Progenitor cell of endocrine pancreas (in vitro differentiated cells): ENCODE results near the gene SLC39A11. TPM values are rescaled to one million over a fixed set of nuclear protein-coding genes. Genes with fewer than 3 reads are reported as not detected.
A peak's percentile ranks its signal among the peaks of the same experiment; 100 is the strongest.

Experiments
- DNase-seq: peaks from one replicate; pipeline ENCODE4 v3.0.0; 2021; ENCODE audit warnings: low spot score; ENCODE audit not compliant: unreplicated experiment
- H3K27ac Mint-ChIP-seq: 2 replicates; pipeline ENCODE4 v1.8.0; 2021; ENCODE audit warnings: mild to moderate bottlenecking, moderate library complexity, mixed read lengths
- H3K27me3 Mint-ChIP-seq: 2 replicates; pipeline ENCODE4 v1.8.0; 2021; ENCODE audit warnings: mixed read lengths
- H3K36me3 Mint-ChIP-seq: 2 replicates; pipeline ENCODE4 v1.8.0; 2022; ENCODE audit warnings: mixed read lengths; ENCODE audit not compliant: insufficient read depth
- H3K4me1 Mint-ChIP-seq: 2 replicates; pipeline ENCODE4 v1.8.0; 2021; ENCODE audit warnings: low read depth, mixed read lengths
- H3K4me3 Mint-ChIP-seq: 2 replicates; pipeline ENCODE4 v1.8.0; 2021; ENCODE audit warnings: low read depth, mild to moderate bottlenecking, moderate library complexity, mixed read lengths
- H3K9me3 Mint-ChIP-seq: 2 replicates; pipeline ENCODE4 v1.8.0; 2021; ENCODE audit warnings: low read depth, mixed read lengths
- total RNA-seq: library from RNA; stranded (reverse); gene quantifications from 2 replicates; pipeline ENCODE4 v1.2.1, GENCODE V29; 2021
- TF ChIP-seq, protein P1 (sequence below): fragments of 200-600 bp; sonication (generic); IDR thresholded peaks from one replicate; pipeline ENCODE4 v1.5.0; 2021; ENCODE audit warnings: antibody characterized with exemption, mild to moderate bottlenecking; ENCODE audit not compliant: unreplicated experiment

SLC39A11 gene
- total RNA-seq, 1 donor from 2014 or later = 20.5 TPM

DNA sequence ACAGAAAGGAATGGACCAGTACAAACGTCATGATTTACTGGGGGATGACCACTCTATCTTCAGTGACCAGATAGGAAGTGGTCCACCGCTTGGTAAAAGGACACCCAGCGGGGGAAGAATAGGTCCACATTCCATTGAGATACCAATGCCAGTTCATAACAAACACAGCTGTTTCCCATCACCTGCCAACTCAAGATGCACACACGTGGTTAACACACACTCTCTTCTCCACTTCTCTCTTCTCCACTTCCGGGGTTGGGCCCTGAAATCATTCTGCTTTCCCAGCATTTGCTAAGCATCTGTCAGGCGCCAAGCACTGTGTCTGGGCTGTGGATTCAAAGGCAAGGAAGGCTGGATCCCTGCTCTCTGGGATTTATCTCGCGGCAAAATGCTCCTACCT, 175.5 kb downstream of the SLC39A11 start:
- TF ChIP-seq, protein P1, sequence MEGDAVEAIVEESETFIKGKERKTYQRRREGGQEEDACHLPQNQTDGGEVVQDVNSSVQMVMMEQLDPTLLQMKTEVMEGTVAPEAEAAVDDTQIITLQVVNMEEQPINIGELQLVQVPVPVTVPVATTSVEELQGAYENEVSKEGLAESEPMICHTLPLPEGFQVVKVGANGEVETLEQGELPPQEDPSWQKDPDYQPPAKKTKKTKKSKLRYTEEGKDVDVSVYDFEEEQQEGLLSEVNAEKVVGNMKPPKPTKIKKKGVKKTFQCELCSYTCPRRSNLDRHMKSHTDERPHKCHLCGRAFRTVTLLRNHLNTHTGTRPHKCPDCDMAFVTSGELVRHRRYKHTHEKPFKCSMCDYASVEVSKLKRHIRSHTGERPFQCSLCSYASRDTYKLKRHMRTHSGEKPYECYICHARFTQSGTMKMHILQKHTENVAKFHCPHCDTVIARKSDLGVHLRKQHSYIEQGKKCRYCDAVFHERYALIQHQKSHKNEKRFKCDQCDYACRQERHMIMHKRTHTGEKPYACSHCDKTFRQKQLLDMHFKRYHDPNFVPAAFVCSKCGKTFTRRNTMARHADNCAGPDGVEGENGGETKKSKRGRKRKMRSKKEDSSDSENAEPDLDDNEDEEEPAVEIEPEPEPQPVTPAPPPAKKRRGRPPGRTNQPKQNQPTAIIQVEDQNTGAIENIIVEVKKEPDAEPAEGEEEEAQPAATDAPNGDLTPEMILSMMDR = no peak
- H3K4me3 Mint-ChIP-seq = no peak overlapping the region
- no peak overlapping the region for H3K27ac Mint-ChIP-seq
- DNase-seq = no peak
- peaks cover 2% of the 10 kb centered on the region for H3K36me3 Mint-ChIP-seq
- H3K4me1 Mint-ChIP-seq = no peaks in the 10 kb centered on the region
- H3K27me3 Mint-ChIP-seq = peaks cover 48% of the 10 kb centered on the region
- peaks cover 3% of the 10 kb centered on the region for H3K9me3 Mint-ChIP-seq

DNA sequence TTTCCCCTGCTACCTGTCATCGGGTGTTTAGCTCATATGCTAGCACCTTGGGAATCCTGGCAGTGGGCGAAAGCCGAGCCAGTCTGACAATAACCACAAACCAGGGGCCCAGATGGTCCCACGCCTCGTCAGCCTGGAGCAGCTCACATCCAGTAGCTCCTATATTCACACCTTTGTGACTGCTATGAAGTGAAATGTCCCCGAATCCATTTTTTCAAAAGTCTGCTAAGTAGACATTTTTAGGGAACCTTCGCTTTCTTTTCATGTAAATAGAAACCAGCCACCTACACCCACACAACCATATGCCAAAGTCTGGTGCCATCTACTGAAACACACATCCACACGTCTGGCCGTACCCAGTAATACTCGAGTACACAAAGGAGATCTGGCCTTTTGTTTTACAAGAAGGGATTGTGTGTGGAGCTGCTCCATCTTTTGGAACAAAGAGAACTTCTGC, 176.8 kb downstream of the SLC39A11 start:
- Mint-ChIP-seq H3K36me3 (peaks cover 2% of the 10 kb centered on the region), H3K27me3 (peaks cover 38% of the 10 kb centered on the region), H3K4me1 (no peaks in the 10 kb centered on the region), H3K4me3 (no peak overlapping the region), H3K27ac (no peak overlapping the region), H3K9me3 (peaks cover 3% of the 10 kb centered on the region)
- DNase-seq = no peak
- TF ChIP-seq, protein P1 = no peak

- H3K36me3 Mint-ChIP-seq = peaks cover 2% of the 10 kb centered on the region
- no peak for DNase-seq
- peaks cover 3% of the 10 kb centered on the region for H3K9me3 Mint-ChIP-seq
- no peaks in the 10 kb centered on the region for H3K4me1 Mint-ChIP-seq
- H3K4me3 Mint-ChIP-seq = no peak overlapping the region
- TF ChIP-seq, protein P1 = no peak
- peaks cover 33% of the 10 kb centered on the region for H3K27me3 Mint-ChIP-seq
- no peak overlapping the region for H3K27ac Mint-ChIP-seq
Observed at GRCh38 chr17:72913142-72913682, 179.3 kb downstream of the SLC39A11 start.

GRCh38 chr17:72906306-72906705, 186.2 kb downstream of the SLC39A11 start:
- no peak for DNase-seq
- Mint-ChIP-seq H3K27me3 (peaks cover 29% of the 10 kb centered on the region), H3K4me1 (peaks cover 15% of the 10 kb centered on the region), H3K27ac (no peak overlapping the region), H3K36me3 (no peaks in the 10 kb centered on the region), H3K4me3 (no peak overlapping the region), H3K9me3 (no peaks in the 10 kb centered on the region)
- TF ChIP-seq, protein P1 = no peak

DNA sequence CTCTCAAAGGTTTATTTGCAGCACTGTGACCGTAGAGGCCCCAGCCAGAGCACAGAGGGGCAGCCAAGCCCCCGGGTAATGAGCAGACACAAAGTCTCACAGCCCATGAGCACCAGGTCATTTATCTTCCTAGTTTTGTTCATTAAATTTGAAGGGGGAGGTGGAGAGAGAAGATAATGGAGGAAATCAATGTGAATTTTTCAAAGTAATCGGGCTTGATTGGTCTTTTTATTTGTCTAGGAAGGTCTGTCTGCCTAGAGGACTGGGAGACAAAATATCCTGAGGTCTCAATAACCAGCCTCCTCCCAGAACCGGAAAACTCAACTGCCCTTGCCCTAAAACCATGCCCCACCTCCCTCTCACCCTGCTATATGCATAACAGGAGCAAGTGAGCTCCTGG, 189.0 kb downstream of the SLC39A11 start:
- Mint-ChIP-seq H3K4me3 (no peak overlapping the region), H3K36me3 (no peaks in the 10 kb centered on the region), H3K27me3 (peaks cover 41% of the 10 kb centered on the region), H3K4me1 (peaks cover 21% of the 10 kb centered on the region), H3K9me3 (no peaks in the 10 kb centered on the region), H3K27ac (peak overlapping the region; percentile 17)
- DNase-seq = no peak
- TF ChIP-seq, protein P1 = no peak
